ENCODE measurements around the gene ETFA.

DNA sequence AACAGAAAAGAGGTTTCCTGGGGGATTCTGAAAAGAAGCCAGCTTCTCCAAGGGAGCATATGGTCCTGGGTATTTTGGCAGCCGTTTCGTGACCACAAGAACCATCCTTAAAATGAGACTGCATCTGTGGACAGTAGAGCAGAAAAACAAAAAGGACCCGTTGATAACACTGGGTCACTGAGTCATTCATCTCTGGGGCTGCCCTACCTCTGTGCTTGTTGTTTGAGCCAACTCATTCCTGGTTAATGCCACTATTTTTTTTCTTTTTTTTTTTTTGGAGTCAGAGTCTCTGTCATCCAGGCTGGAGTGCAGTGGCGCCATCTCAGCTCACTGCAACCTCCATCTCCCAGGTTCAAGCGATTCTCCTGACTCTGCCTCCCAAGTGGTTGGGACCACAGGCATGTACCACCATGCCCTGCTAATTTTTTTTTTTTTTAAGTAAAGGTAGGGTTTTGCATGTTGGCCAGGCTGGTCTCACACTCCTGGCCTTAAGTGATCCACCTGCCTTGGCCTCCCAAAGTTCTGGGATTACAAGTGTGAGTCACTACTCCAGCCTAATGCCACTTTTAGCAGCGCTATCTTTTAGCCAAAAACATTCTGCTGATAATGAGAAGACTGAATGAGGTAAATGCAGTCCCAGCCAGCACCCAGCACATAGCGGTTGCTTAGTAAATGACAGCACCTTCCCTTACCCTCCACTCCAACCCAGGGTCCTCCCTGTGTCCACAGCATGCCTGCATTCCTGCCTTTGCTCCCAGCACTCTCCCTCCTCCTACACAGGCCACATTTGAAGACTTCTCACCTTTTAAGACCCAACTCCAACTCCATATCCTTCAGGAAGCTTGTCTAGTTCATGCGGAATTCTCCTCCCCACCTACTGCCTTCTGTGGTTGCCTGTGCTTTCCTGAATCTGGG is 16.2 kb upstream of the ETFA start:
- TF ChIP-seq, protein P1, sequence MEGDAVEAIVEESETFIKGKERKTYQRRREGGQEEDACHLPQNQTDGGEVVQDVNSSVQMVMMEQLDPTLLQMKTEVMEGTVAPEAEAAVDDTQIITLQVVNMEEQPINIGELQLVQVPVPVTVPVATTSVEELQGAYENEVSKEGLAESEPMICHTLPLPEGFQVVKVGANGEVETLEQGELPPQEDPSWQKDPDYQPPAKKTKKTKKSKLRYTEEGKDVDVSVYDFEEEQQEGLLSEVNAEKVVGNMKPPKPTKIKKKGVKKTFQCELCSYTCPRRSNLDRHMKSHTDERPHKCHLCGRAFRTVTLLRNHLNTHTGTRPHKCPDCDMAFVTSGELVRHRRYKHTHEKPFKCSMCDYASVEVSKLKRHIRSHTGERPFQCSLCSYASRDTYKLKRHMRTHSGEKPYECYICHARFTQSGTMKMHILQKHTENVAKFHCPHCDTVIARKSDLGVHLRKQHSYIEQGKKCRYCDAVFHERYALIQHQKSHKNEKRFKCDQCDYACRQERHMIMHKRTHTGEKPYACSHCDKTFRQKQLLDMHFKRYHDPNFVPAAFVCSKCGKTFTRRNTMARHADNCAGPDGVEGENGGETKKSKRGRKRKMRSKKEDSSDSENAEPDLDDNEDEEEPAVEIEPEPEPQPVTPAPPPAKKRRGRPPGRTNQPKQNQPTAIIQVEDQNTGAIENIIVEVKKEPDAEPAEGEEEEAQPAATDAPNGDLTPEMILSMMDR (IDR thresholded peaks at IDR 0.05): no peak
- TF ChIP-seq POLR2AphosphoS5 (IDR thresholded peaks at IDR 0.05; ENCODE audit: insufficient read depth in 1 of 2, low read depth in 1 of 2): no peak
- no peak for TF ChIP-seq POLR2A (IDR thresholded peaks at IDR 0.05)

Data from vagina (tissue), 2 donors.